GM21515 (cell line): ENCODE results near the gene RPL36AL.
"Not testable (repeated sequence)": the region's sequence is repeated elsewhere in the genome, so short reads cannot be mapped to it uniquely, and the experiment has no call there.

Experiments
- ATAC-seq: cut with Tn5 transposase; IDR thresholded peaks from one replicate; pipeline ENCODE4 v1.9.1; 2021; ENCODE audit not compliant: unreplicated experiment

RPL36AL gene

DNA sequence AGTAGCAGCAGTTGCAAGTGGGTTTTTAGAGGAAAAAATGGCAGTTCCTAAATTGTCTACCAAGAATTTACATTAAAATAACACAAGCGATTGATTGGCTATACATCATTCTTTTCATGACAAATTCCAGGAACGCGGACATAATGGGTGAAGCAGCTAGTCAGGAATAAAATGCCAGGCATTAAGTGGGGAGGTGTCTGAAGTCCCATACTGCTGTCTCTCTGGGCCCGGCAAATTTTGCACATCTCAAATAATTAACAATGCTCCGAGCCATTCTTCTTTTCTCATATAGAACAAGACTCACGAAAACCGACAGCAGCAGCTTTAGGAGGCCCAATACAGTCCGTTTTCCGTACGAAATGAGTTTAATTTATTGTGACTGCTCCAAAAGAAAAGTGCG is 696 bp downstream of the RPL36AL start:
- ATAC-seq: no peak

DNA sequence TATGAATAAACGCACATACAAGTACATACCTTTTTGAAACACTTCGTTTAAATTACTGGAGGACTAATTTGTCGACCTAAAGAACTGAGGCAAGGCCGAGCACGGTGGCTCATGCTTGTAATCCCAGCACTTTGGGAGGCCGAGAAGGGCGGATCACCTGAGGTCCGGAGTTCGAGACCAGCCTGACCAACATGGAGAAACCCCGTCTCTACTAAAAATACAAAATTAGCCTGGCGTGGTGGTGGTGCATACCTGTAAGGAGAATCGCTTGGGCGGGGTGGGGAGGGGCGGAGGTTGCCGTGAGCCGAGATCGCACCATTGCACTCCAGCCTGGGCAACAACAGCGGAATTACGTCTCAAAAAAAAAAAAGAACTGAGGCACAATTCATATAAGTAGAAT is 1.2 kb downstream of the RPL36AL start:
- ATAC-seq: not testable (repeated sequence)

DNA sequence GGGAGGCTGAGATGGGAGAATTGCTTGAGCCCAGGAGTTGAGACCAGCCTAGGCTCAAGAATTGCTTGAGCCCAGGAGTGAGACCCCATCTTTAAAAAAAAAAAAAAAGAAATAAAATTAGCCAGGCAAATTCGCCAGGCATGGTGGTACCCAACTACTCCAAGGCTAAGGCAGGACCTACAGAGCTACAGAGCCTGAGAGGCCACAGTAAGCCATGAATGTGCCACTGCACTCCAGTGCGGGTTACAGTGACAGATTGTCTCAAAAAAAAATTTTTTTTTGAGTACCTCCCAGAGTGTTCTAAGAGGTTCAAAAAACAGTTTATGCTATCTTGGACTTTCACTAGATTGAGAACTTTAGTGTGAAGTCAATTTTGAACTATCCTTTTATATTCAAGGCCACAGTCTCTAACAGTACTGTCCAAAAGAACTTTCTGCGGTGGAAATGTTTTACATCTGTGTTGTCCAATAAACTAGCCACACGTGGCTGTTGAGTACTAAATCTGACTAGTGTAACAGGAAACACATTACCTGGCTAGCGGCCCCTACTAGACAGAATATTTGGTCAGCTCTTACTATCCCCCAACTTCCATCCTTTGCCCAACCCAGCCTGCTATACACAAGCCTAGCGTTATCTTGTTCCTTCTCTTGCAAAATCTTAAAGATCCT is 2.4 kb downstream of the RPL36AL start:
- no peak for ATAC-seq

DNA sequence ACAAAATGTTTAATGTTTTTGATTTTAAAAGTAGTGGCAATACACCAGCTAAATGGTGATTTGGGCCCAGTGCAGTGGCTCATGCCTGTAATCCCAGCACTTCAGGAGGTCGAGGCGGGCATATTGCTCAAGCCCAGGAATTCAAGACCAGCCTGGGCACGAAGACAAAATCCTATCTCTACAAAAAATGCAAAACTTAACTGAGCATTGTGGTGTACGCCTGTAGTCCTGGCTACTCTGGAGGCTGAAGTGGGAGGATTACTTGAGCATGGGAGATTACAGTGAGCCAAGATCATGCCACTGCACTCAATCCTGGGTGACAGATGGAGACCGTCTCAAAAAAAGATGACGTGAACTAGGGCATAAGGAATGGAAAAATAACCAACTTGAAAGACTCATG is 4.7 kb downstream of the RPL36AL start:
- ATAC-seq: no peak

DNA sequence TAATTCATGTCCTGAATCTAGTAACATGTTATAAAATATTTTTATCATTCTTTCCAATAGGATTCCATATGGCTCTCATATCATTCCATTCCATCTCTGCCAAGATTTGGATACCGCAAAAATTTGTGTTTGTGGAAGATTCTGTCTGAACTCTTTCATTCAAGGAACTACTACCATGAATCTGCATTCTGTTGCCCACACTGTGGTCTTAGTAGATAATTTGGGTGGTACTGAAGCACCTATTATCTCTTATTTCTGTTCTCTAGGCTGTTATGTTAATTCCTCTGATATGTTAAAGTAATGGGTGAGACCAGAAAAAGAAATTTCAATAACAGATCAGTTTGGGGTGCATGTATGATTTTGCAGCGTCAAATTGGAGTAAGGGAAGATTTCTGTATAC is 6.2 kb downstream of the RPL36AL start:
- no peak for ATAC-seq

DNA sequence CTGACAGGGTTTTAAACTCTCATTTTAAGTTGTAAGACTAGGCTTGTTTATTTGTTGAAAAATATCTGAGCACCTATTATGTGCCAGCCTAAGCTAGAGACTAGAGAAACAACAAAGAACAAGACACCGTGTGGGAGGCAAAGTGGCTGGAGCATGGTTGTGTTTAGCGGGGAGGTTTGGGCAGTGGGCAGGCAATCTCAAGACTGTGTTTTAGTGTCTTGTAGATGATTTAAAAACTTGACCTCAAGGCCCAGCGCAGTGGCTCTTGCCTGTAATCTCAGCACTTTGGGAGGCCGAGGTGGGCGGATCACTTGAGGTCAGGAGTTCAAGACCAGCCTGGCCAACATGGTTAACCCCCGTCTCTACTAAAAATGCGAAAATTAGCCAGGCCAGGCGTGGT is 7.8 kb downstream of the RPL36AL start:
- no peak for ATAC-seq

DNA sequence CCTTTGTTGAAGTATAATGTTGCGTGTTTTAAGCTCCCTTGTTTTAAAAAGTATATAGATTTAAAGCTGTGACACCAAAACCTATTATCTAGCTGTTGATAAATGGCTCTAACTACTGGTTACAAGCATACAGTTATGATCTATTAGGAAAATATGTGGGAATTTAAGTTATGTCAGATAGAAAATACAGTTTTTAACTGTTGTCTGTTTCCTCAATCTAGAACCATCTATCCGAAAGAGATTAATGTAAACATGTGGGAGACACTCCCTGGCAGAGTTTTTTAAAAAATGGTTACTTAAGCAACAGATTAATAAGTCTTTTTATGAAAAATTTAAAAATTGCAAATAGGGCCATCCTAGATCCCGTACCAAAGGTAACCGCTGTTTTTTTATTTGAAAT is 8.2 kb downstream of the RPL36AL start:
- ATAC-seq: no peak

DNA sequence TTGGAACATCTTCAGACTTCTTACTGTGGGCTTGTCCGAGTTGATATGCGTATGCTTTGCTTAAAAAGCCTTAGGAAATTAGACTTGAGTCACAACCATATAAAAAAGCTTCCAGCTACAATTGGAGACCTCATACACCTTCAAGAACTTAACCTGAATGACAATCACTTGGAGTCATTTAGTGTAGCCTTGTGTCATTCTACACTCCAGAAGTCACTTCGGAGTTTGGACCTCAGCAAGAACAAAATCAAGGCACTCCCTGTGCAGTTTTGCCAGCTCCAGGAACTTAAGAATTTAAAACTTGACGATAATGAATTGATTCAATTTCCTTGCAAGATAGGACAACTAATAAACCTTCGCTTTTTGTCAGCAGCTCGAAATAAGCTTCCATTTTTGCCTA is 12.8 kb downstream of the RPL36AL start:
- ATAC-seq: no peak

DNA sequence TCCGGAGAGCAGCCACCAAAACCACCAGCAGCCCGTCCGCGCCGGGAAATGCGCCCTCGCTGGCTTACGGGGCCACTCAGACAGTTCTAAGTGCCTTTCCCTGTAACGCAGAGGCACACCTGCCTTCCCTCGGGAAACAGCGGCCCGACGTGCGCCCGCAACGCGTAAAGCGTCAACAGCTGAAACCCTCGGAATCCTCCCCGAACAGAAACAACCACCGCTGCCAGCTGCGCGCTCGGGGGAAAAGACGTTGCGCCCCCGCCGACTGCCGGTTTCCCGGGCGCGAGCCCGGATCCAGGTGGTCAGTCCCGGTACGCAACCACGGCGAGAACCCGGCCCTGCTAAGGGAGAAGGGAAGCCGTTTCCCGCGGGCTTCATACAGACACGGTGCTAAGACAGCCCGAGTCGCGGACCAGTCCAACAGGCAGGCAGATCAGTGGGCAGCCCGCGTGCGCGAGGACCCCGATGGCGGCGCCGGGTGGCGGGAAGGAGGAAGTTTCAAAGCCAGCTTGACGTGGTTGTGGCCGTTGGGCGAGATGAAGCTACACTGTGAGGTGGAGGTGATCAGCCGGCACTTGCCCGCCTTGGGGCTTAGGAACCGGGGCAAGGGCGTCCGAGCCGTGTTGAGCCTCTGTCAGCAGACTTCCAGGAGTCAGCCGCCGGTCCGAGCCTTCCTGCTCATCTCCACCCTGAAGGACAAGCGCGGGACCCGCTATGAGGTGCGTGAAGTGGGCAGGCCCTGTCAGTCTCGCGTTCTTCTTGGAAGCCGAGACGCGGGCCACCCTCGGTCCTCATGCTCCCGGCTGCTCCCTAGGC is 21.7 kb downstream of the RPL36AL start, which contains the start of gene LRR1:
LRR1 (plus strand) TSS at position 456 of the 816 bp plus-strand sequence; CDS start at position 537, 81 bp downstream.
- ATAC-seq: peak; percentile 47

DNA sequence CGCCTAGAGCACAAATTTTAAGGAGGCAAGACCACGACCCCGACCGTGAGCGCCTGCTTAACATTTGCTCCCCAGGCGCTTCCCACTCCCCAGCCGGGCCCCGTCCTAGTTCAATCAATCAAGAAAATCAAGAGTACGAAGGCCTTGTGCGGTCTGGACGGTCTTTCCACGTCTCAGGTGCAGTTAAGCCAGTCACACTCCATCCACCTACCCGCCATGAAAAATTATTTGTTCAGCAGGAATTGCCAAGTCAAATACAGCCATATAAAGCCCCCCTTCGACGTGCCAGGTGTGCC is 22.3 kb downstream of the RPL36AL start:
- no peak for ATAC-seq

DNA sequence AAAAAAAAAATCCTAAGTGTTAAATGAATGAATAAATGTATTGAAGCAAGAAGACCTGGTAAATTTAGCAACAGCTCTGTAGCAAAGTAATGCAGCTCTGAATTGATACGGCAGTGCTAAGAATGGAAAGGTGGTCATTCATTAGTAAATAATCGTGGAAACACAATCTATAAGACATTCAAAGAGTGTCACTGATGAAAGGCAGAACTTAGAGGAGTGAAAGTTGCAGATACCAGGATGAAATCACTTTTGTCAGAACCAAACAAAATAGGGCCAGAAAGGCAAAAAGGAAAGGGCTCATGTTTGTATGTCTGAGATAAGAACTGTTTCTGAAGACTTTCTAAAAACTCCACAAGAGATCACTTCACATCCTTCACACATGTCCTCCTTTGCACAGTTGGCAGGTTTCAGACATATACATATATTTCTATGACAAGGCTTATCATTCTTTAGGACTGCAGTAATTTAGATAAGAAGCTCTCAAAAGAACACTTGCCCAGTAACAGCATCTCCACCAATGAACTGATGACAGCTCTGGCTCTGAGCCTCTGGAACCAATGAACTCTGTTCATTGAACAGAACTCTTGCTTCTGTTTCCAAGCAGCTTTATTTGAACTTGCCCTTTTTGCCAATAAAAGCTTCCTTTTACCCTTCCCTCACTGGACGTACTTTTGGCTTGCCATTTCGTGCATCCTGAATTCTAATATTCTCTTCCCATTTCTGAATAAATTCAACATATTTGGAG is 25.9 kb downstream of the RPL36AL start:
- ATAC-seq: no peak

DNA sequence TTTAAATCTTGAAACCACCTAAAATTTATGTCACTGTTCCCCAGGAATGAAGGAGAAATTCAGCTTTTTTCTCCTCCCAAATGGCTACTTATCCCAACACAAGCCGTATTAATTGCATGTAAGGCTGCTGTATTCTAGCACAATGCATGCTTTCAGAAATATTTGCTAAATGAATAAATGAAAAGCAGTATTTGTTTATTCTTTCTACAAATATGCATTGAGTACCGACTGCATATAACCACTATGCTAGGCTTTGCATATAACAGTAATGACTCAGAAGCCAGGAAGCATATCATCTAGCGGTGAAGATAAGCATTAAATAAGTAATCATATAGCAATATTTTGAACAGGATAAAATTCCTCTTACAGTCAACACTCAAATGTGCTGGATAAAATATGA is 27.4 kb downstream of the RPL36AL start:
- no peak for ATAC-seq

DNA sequence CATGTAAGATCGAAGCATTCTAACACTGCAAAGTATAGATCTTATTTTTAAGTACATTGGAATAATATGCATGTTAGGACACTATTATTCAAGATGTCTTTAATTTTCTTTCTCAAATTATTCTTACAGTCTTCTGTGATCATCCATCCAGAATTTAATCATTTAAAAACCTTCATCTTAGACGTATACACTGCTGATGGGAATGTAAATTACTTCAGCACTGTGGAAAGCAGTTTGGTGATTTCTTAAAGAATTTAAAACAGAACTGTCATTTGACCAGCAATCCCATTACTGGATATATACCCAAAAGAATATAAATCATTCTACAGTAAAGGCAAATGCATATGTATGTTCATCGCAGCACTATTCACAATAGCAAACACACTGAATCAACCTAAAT is 31.0 kb downstream of the RPL36AL start:
- ATAC-seq: no peak

DNA sequence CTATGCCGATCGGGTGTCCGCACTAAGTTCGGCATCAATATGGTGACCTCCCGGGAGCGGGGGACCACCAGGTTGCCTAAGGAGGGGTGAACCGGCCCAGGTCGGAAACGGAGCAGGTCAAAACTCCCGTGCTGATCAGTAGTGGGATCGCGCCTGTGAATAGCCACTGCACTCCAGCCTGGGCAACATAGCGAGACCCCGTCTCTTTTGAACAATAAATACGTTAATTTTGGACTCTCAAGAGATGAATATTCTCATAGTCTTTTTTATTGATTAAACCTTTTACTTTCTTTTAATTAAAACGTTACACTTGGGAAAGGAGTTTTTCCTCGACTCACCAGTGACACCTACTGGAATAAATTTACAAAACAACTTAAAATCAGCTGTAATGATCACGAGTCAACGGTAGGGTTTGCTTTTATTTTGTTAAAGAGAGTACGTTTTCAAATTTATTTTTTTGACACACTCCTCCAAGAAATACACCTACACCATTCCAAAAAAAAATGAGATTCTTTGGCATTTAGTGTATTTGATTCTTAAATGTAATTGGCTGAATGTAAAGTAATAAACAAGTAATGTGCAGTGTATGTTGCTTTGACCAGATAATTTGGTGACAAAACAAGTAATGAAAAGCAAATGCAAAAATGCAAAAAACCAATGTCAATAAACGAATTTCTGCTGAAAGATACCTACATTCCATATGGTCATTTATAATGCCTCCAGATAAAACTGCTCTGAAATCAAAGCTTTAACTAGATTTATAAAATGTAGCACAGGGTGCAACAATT is 33.6 kb downstream of the RPL36AL start:
- ATAC-seq: peak; percentile 37

DNA sequence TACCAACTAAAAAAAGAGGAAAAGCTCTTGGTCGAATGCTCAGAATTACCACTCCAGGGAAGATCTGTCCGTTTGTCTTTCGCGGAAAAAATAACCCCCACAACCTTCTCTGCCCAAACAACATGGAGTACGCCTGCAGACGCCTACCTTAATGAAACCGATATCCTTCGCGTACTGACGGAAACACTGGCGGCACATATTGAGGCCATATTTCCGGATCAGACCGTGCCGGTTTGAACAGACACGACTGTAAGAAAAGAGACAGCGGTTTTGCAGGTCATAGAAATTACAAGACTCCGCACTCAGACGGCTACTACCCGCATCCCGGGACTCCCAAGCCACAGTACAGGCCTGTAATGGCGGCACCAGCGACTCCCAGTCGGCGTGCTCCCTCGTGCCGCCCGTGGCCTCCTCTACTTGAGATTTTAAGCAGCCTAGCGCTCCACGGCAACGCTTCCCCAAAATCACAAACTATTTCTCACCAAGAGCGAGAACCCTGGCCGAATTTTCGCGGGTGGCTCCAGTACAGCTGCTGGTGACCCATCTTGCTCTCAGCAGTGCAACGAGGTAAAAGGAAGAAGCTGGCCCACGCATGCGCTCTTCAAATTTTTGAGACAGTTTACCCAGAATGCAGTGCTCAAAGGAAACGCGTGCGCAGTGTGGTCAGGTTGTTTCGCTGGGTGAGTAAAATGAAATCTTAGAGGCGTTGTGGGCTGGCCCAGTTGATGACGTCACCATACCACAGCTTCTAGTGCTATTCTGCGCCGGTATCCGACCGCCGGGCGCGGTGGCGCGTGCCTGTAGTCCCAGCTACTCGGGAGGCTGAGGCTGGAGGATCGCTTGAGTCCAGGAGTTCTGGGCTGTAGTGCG is 34.4 kb downstream of the RPL36AL start, which contains the start of gene RPS29:
RPS29 (minus strand) TSS at position 578 of the 870 bp plus-strand sequence; CDS start at position 544, 34 bp downstream.
- peak; percentile 88 for ATAC-seq

DNA sequence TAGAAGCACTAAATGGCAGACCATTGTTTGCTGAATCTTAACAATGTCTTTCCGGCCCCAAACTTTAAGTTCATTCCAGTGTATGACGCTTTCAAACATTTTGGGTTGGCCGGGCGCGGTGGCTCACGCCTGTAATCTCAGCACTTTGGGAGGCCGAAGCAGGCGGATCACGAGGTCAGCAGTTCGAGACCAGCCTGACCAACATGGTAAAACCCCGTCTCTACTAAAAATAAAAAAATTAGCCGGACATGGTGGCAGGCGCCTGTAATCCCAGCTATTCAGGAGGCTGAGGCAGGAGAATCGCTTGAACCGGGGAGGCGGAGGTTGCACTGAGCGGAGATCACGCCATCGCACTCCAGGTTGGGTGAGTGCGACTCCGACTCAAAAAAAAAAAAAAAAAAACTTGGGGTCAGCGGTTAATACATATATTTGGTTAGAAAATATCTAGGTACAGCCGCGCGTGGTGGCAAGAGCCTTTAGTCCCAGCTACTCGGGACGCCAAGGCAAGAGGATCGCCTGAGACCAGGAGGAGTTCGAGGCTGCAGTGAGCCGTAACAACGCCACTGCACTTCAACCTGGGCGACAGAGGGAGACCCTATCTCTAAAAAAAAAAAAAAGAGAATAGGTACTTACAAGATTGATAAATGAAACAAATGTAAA is 35.3 kb downstream of the RPL36AL start:
- not testable (repeated sequence) for ATAC-seq

DNA sequence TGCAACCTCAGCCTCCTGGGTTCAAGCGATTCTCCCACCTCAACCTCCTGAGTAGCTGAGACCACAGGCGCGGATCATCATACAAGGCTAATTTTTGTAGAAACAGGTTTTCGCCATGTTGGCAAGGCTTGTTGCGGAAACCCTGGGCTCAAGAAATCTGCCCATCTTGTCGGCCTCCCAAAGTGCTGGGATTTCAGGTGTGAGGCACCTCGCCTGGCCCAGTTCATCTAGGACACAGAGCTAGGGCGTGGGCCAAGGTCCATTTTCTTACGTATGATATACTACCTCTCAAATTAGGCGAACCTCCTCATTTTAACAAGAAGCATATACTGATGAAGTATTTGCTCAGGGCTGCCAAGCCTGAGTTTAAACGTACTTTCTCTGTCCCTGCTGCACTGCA is 36.4 kb downstream of the RPL36AL start:
- ATAC-seq: no peak

DNA sequence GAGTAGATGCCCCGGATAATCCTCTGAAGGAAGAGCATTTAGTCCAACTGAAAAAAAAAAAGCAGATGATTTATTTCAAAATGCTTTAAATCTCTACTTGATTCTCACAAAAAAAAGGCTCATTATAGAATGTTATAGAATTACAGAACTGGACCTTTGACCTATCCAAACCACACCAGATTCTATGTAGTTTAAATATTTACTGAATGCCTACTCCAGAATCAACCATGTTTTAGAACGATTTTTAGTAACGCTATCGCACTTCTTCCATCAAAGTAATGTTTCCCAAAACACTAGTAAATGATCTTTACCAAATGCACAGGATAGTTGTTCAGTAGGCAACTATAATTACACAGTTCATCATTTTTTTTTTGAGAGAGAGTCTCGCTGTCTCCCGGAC is 36.8 kb downstream of the RPL36AL start:
- ATAC-seq: no peak

DNA sequence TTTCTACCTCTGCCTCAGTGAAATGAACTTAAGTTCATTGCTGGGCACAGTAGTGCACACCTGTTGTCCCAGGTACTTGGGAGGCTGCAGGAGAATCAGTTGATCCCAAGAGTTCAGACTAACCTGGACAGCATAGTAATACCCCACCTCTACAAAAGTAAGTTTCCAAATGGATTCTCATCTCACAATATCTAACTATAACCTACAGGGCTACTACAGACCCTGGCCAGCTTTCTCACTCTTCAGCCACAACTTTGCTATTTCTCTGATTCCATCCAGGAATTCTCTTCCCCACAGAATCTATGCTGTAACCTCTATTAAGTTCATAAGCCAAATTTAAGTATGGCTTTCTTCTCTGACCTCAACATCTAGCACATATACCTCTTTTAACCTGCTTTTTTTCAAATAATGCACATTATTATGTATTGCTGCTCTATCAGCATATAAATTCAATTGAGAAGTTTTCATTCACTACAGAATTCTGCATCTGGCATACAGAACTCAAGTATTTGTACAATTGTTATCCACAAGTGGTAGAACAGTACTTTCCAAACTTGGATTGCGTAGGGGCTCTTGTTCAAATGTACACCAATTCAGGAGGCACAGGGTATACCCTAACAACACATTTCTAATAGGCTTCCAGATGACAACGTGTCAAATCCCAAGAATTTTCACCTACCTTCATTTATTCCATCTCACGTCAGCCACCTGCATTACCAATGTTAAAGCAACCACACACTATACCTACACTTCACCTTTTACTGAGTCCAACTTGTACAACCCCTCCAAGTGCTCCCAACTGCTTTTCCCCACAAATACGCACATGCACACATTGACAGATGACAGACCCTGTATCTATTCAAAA is 38.1 kb downstream of the RPL36AL start:
- ATAC-seq: no peak
